Fibroblast of the aortic adventitia (primary cell): ENCODE measurements around the gene SDR42E1. TPM values are rescaled to one million over a fixed set of nuclear protein-coding genes. Genes with fewer than 3 reads are reported as not detected.

Source experiments
- DNase-seq: peaks from one replicate; pipeline ENCODE4 v3.0.0-alpha.2; 2010; ENCODE audit warnings: low read depth
- H3K4me3 ChIP-seq: 2 replicates; pipeline ENCODE4 v1.5.1; 2011; ENCODE audit warnings: low read depth, mild to moderate bottlenecking, control low read depth, low read length, moderate library complexity
- CTCF ChIP-seq: IDR thresholded peaks from 2 replicates; pipeline ENCODE4 v1.5.1; 2011; ENCODE audit warnings: mild to moderate bottlenecking, low read length, control low read depth, inconsistent platforms; ENCODE audit not compliant: insufficient read depth
- total RNA-seq: library from RNA; depleted of rRNA; stranded (reverse); fragments of >200 nt; gene quantifications from 2 replicates; pipeline ENCODE4 v1.2.3, GENCODE V29; 2012; ENCODE audit warnings: low replicate concordance

Gene SDR42E1
- total RNA-seq, 1 donor, result under 0.01 TPM

- no peak for TF ChIP-seq CTCF
- H3K4me3 ChIP-seq, result no peak overlapping the region
- no peak for DNase-seq
Observed at GRCh38 chr16:82008957-82009592, 2.2 kb downstream of the SDR42E1 start.

- no peak overlapping the region for H3K4me3 ChIP-seq
- DNase-seq, result no peak
- TF ChIP-seq CTCF, result no peak
Observed at GRCh38 chr16:82007189-82007588, 4.1 kb downstream of the SDR42E1 start.

- DNase-seq, result no peak
- no peak for TF ChIP-seq CTCF
- H3K4me3 ChIP-seq, result no peak overlapping the region
Observed at GRCh38 chr16:82006036-82006435, 5.2 kb downstream of the SDR42E1 start.

GRCh38 chr16:82005027-82005830, 6.0 kb downstream of the SDR42E1 start:
- no peak for TF ChIP-seq CTCF
- DNase-seq, result no peak
- no peak overlapping the region for H3K4me3 ChIP-seq

- DNase-seq, result no peak
- no peak overlapping the region for H3K4me3 ChIP-seq
- no peak for TF ChIP-seq CTCF
Observed at GRCh38 chr16:82004601-82005000, 6.7 kb downstream of the SDR42E1 start.

- H3K4me3 ChIP-seq, result no peak overlapping the region
- no peak for TF ChIP-seq CTCF
- no peak for DNase-seq
Observed at GRCh38 chr16:82002831-82003230, 8.4 kb downstream of the SDR42E1 start.

- DNase-seq, result peak; percentile 78
- H3K4me3 ChIP-seq, result no peak overlapping the region
- no peak for TF ChIP-seq CTCF
Observed at GRCh38 chr16:81997738-81998137, 13.5 kb downstream of the SDR42E1 start.
